SK-N-MC (cell line): ENCODE measurements around the gene GBX1.

Source experiments
- EZH2 ChIP-seq: fragments of 200-600 bp; sonication (generic); IDR thresholded peaks from one replicate; pipeline ENCODE4 v1.6.1; 2017; ENCODE audit warnings: antibody characterized with exemption
- FOXP2 ChIP-seq: optimal IDR thresholded peaks from 2 replicates; pipeline ENCODE3; 2011; ENCODE audit warnings: mild to moderate bottlenecking, moderate library complexity; ENCODE audit not compliant: insufficient read depth; ENCODE audit errors: extremely low read length, control extremely low read depth
- POLR2AphosphoS5 ChIP-seq: IDR thresholded peaks from 2 replicates; pipeline ENCODE4 v1.6.1; 2012; ENCODE audit warnings: mild to moderate bottlenecking, low read depth, low read length, borderline replicate concordance

DNA sequence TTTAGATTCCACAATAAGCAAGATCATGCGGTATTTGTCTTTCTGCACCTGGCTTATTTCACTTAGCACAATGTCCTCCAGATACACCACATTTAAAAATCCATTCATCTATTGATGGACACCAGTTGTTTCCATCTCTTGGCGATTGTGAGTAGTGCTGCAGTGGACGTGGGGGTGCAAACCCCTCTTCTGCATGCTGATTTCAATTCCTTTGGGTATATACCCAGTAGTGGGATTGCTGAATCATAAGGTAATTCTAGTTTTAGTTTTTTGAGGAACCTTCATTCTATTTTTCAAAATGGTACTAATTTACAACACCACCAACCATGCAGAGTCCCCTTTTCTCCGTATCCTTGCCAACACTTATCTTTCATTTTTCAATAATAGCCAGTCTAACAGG, 21.5 kb upstream of the GBX1 start:
- no peak for TF ChIP-seq POLR2AphosphoS5
- TF ChIP-seq EZH2 = no peak
- no peak for TF ChIP-seq FOXP2
